C4-2B (cell line): ENCODE measurements around the gene BTNL3.
"Not testable (repeated sequence)": the region's sequence is repeated elsewhere in the genome, so short reads cannot be mapped to it uniquely, and the experiment has no call there.

Source experiments
- CTCF ChIP-seq: fragments of 450-650 bp; conservative IDR thresholded peaks from 2 replicates; pipeline ENCODE4 v1.5.1; 2017; ENCODE audit warnings: mild to moderate bottlenecking
- ZFX ChIP-seq: fragments of 450-650 bp; IDR thresholded peaks from 2 replicates; pipeline ENCODE4 v1.6.1; 2017

- TF ChIP-seq CTCF, ZFX: not testable (repeated sequence)
These were observed 26.0 kb downstream of the BTNL3 start for GRCh38 chr5:181014654-181015053.
